DOHH2 (cell line): ENCODE results near the gene TESK2.

Experiments
- H3F3A ChIP-seq: fragments of 200-600 bp; sonication (generic), shearing (Covaris generic); 2 replicates; pipeline ENCODE4 v1.6.0; 2016; ENCODE audit warnings: antibody characterized with exemption, mild to moderate bottlenecking; ENCODE audit not compliant: control insufficient read depth, insufficient read depth
- H3K27ac ChIP-seq: fragments of 200-600 bp; sonication (generic); 2 replicates; pipeline ENCODE4 v1.5.1; 2014; ENCODE audit warnings: low read depth, mild to moderate bottlenecking, low read length, moderate library complexity
- H3K27me3 ChIP-seq: fragments of 200-600 bp; sonication (generic); 2 replicates; pipeline ENCODE4 v1.6.1; 2014; ENCODE audit warnings: mild to moderate bottlenecking, low read length, mixed read lengths; ENCODE audit not compliant: control insufficient read depth
- H3K36me3 ChIP-seq: fragments of 200-600 bp; sonication (generic); 2 replicates; pipeline ENCODE4 v1.6.1; 2014; ENCODE audit warnings: mild to moderate bottlenecking, low read length, moderate library complexity, mixed read lengths; ENCODE audit not compliant: control insufficient read depth
- H3K4me1 ChIP-seq: fragments of 200-600 bp; sonication (generic); 2 replicates; pipeline ENCODE4 v1.6.1; 2014; ENCODE audit warnings: mild to moderate bottlenecking, low read length, mixed read lengths; ENCODE audit not compliant: control insufficient read depth
- H3K4me2 ChIP-seq: fragments of 200-600 bp; sonication (generic); 2 replicates; pipeline ENCODE4 v1.6.0; 2014; ENCODE audit warnings: mild to moderate bottlenecking, low read length, moderate library complexity
- H3K4me3 ChIP-seq: fragments of 200-600 bp; sonication (generic); 2 replicates; pipeline ENCODE4 v1.5.1; 2014; ENCODE audit warnings: mild to moderate bottlenecking, low read length, mixed read lengths
- H3K79me2 ChIP-seq: fragments of 200-600 bp; sonication (generic); 2 replicates; pipeline ENCODE4 v1.6.1; 2014; ENCODE audit warnings: mild to moderate bottlenecking, low read length, mixed read lengths; ENCODE audit not compliant: control insufficient read depth
- H3K9me2 ChIP-seq: fragments of 200-600 bp; sonication (generic); replicated peaks from 2 replicates; pipeline ENCODE4 v1.6.1; 2014; ENCODE audit warnings: mild to moderate bottlenecking, low read length, mixed read lengths; ENCODE audit not compliant: control insufficient read depth
- H3K9me3 ChIP-seq: fragments of 200-600 bp; sonication (generic); 2 replicates; pipeline ENCODE4 v1.6.1; 2014; ENCODE audit warnings: antibody characterized with exemption, low read length, mixed read lengths; ENCODE audit not compliant: control insufficient read depth, insufficient read depth
- H4K20me1 ChIP-seq: fragments of 200-600 bp; sonication (generic); 2 replicates; pipeline ENCODE4 v1.6.0; 2014; ENCODE audit warnings: low read depth, mild to moderate bottlenecking, antibody characterized with exemption, low read length, moderate library complexity; ENCODE audit not compliant: control insufficient read depth, insufficient read depth
- CTCF ChIP-seq: fragments of 200-600 bp; sonication (generic); IDR thresholded peaks from one replicate; pipeline ENCODE4 v1.5.1; 2014; ENCODE audit warnings: antibody characterized with exemption, mild to moderate bottlenecking, low read depth, low read length; ENCODE audit not compliant: poor library complexity, severe bottlenecking
- EZH2phosphoT487 ChIP-seq: fragments of 200-600 bp; sonication (generic); IDR thresholded peaks from 2 replicates; pipeline ENCODE4 v1.6.1; 2017; ENCODE audit warnings: borderline replicate concordance, mild to moderate bottlenecking, antibody characterized with exemption, low read length, moderate library complexity, mixed read lengths

TESK2 gene

GRCh38 chr1:45306319-45306718, 184.6 kb downstream of the TESK2 start:
- Histone ChIP-seq H3K9me2 (no peaks in the 10 kb centered on the region), H3K4me1 (peaks cover 41% of the 10 kb centered on the region), H4K20me1 (no peaks in the 10 kb centered on the region), H3K27ac (peak overlapping the region; percentile 83), H3K9me3 (no peaks in the 10 kb centered on the region), H3K79me2 (peaks cover 8% of the 10 kb centered on the region), H3K4me3 (peak overlapping the region; percentile 81), H3K27me3 (no peaks in the 10 kb centered on the region), H3F3A (peaks cover 26% of the 10 kb centered on the region), H3K36me3 (no peaks in the 10 kb centered on the region), H3K4me2 (peak overlapping the region; percentile 78)
- no peak for TF ChIP-seq EZH2phosphoT487
- no peak for TF ChIP-seq CTCF

- no peaks in the 10 kb centered on the region for H3K27me3 ChIP-seq
- H3K9me2 ChIP-seq, result no peaks in the 10 kb centered on the region
- no peaks in the 10 kb centered on the region for H3K9me3 ChIP-seq
- H3K27ac ChIP-seq, result peak overlapping the region; percentile 83
- H3K79me2 ChIP-seq, result peaks cover 8% of the 10 kb centered on the region
- H3K36me3 ChIP-seq, result no peaks in the 10 kb centered on the region
- peaks cover 41% of the 10 kb centered on the region for H3K4me1 ChIP-seq
- TF ChIP-seq CTCF (no peak), EZH2phosphoT487 (no peak)
- H3F3A ChIP-seq, result peaks cover 26% of the 10 kb centered on the region
- H3K4me2 ChIP-seq, result peak overlapping the region; percentile 78
- peak overlapping the region; percentile 81 for H3K4me3 ChIP-seq
- H4K20me1 ChIP-seq, result no peaks in the 10 kb centered on the region
These were observed 185.7 kb downstream of the TESK2 start for GRCh38 chr1:45305231-45305630.

GRCh38 chr1:45304311-45305081, 186.5 kb downstream of the TESK2 start:
- Histone ChIP-seq H3K79me2 (peaks cover 8% of the 10 kb centered on the region), H3K36me3 (no peaks in the 10 kb centered on the region), H3F3A (peaks cover 26% of the 10 kb centered on the region), H3K4me1 (peaks cover 41% of the 10 kb centered on the region), H3K9me3 (no peaks in the 10 kb centered on the region), H3K27ac (peak overlapping the region; percentile 83), H3K9me2 (no peaks in the 10 kb centered on the region), H3K4me2 (peak overlapping the region; percentile 78), H3K4me3 (peak overlapping the region; percentile 81), H4K20me1 (no peaks in the 10 kb centered on the region), H3K27me3 (no peaks in the 10 kb centered on the region)
- TF ChIP-seq EZH2phosphoT487 (no peak), CTCF (no peak)
